Spleen (tissue), 7 donors: Measurements from ENCODE around the gene BAIAP2L1.

Source experiments
- POLR2A ChIP-seq, 3 donors: fragments of 450-650 bp; IDR thresholded peaks; one replicate each; pipeline ENCODE4 v1.5.1; 2017; ENCODE audit warnings: antibody characterized with exemption in 3 of 3, mild to moderate bottlenecking in 1 of 3
- TF ChIP-seq, protein P1 (sequence below), 11 experiments: fragments of 200-600 bp in 7 of 11; fragments of 450-650 bp in 4 of 11; sonication (generic) in 4 of 11; IDR thresholded peaks in 8 of 11; conservative IDR thresholded peaks in 3 of 11; 1 replicate in 7 of 11; 2 replicates in 4 of 11; pipeline versions ENCODE4 v1.4.0 to v1.8.0; 2016 to 2021; ENCODE audit warnings: antibody characterized with exemption in 11 of 11, inconsistent platforms in 4 of 11, mild to moderate bottlenecking in 1 of 11
- donor health status: DM: no; HTN: no; CAD: no; lungs with moderate emphysema.
- donor health status: DM: no; HTN: no; CAD: no.
- donor health status: DM: no; HTN: no; CAD: no.

DNA sequence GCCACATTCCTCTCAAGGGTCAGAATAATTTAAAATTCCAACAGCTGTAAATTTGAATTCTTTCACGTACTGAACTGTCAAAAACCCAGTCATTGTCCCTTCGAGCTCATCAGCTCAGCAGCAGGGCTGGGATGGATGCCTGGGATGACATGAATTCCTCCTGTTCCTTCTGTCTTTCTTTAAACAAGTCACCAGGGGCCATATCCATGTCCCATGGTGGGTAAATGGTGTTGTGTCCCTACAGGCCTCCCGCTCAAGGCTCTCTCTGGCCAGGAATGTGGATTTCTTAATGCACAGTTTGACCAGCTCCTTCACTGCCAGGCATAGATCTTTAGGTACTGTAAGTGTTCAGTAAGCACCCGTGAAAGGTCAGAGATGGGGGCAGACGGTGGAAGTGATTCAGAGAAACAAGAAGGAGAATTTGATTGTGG, 135.0 kb downstream of the BAIAP2L1 start:
- no peak for TF ChIP-seq POLR2A (IDR thresholded peaks at IDR 0.05)
- TF ChIP-seq, protein P1, sequence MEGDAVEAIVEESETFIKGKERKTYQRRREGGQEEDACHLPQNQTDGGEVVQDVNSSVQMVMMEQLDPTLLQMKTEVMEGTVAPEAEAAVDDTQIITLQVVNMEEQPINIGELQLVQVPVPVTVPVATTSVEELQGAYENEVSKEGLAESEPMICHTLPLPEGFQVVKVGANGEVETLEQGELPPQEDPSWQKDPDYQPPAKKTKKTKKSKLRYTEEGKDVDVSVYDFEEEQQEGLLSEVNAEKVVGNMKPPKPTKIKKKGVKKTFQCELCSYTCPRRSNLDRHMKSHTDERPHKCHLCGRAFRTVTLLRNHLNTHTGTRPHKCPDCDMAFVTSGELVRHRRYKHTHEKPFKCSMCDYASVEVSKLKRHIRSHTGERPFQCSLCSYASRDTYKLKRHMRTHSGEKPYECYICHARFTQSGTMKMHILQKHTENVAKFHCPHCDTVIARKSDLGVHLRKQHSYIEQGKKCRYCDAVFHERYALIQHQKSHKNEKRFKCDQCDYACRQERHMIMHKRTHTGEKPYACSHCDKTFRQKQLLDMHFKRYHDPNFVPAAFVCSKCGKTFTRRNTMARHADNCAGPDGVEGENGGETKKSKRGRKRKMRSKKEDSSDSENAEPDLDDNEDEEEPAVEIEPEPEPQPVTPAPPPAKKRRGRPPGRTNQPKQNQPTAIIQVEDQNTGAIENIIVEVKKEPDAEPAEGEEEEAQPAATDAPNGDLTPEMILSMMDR (IDR thresholded peaks at IDR 0.05 in 8 of 11, conservative IDR thresholded peaks at IDR 0.05 in 3 of 11) = no peak
